NCI-H2196 treated with DMSO at 0.1 percent for 48 hours (cell line): ENCODE results near the gene RBBP8NL.

ENCODE experiments used
- DNase-seq: peaks from one replicate; lab custom pipeline; 2025; ENCODE audit not compliant: unreplicated experiment; lab: John Stamatoyannopoulos, UW

RBBP8NL gene

GRCh38 chr20:62408640-62409039 lies 18.7 kb downstream of the RBBP8NL start:
- DNase-seq: no peak

- no peak for DNase-seq
These were observed 19.3 kb downstream of the RBBP8NL start for GRCh38 chr20:62408055-62408454.

DNA sequence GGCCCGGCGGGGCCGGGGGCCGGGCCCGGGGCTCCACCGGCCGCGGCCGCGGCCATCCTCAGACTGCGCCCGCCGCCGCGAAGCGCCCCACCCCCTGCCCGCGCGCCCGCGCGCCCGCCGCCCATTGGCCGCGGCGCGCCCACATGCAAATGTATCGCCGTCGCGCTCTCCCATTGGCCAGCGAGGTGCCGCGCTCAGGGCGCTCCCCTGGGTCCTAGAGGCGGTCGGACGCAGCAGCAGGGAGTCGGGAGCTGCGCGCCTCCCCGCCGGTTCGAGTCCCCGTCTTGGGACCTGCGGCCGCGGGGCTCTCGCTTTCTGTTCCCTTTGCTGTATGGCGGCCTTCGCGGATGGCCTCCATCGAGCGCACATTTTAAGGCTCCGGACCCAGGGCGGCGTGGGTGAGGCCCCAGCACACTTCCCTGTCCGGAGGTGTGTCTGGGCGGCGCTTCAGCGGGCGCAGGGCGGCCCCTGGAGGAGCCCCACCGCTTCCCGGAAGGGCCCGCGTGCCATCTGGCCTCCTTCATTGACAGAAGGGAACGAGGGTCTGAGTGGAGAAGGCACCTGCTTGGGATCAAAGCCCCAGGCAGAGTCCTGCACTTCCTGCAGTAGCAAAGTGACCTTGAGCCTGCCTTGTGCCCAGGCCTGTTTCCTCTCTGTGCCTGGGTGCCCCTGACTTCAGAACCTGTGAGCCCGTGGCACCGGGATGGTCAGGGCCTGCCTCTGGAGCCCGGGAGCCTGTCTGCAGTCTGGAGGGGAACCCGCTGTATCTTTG lies 19.9 kb downstream of the RBBP8NL start, which contains the start of gene CABLES2:
TSS of gene CABLES2 (minus strand) at position 65 of the 772 bp plus-strand sequence. CDS start at position 56, 9 bp downstream.
- DNase-seq: peak; percentile 86

- DNase-seq: no peak
These were observed 20.6 kb downstream of the RBBP8NL start for GRCh38 chr20:62406635-62407176.

- DNase-seq: no peak
These were observed 21.3 kb downstream of the RBBP8NL start for GRCh38 chr20:62405981-62406513.

- peak; percentile 30 for DNase-seq
These were observed 22.0 kb downstream of the RBBP8NL start for GRCh38 chr20:62405108-62405980.

- DNase-seq: no peak
These were observed 22.6 kb downstream of the RBBP8NL start for GRCh38 chr20:62404761-62405107.

- DNase-seq: no peak
These were observed 23.1 kb downstream of the RBBP8NL start for GRCh38 chr20:62404112-62404665.

- no peak for DNase-seq
These were observed 24.0 kb downstream of the RBBP8NL start for GRCh38 chr20:62403331-62403730.

DNA sequence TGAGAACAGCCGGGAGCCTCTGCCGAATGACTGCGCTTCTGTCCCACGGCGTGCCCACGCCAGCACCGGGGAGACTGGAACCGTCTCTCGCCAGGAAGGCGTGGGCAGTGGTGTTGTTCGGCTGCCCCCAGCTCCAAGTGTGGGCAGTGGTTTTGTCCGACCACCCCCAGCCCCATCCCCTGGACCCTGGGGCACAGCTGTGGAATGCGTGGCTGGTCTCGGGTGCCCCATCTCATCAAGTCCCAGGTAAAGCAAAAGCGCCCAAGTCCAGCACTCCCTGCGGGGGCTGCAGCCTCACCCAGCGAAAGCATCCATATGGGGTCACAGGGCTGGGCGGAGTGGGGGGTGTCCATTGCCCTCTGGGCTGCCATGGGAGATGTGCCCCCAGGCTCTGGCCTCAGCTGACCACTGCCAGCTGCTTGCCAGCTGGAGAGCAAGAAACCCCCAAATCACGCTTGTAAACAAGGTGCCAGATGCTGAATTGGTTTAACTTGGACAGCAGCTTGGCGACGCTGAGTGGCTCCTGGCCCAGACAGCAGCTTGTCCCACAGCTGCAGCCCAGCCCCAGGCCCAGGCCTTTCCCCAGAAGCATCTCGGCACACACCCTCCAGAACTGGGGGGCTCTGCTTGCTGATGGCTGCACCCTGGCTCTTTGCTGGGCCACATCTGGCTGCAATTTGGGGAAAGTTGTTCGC lies 24.7 kb downstream of the RBBP8NL start:
- no peak for DNase-seq

DNA sequence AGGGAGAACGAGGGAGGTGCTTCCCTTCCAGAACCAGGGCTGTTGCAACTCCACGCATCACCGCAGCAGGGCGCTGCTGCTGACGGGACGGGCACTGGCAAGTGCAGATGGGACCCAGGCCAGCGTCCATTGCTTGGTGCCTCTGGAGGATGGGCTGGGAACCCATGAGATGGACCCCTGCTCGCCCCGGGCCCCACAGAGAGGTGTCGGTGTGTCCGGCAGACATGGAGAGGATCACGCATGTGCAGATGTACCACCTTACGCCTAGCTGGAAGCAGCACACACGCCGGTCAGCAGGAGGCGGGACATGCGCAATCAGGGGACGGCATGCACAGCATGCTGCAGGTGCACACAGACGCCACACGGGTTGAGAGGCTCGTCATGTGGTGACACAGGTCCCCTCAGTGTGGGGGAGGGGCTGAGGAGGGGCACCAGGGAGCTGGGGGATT lies 26.0 kb downstream of the RBBP8NL start:
- DNase-seq: no peak

DNA sequence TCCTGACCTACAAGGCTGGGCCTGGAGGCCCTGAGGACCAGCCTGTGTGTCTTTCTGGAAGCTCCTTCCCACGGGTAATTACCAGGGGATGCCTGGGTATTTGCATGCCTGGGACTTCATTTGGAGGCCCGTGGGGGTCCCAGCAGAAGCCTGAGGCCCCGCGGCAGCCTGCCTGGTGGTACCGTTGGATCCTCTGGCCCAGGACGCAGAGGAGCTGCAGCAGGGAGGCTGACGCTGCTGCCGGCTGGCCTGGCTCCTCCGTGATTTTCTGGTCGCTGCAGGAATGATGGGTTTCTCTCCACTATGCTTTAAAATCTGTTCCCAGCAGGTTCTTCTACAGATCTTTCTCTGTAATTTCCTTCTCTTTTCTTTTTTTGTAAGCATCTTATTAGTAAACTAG lies 26.8 kb downstream of the RBBP8NL start:
- DNase-seq: no peak

DNA sequence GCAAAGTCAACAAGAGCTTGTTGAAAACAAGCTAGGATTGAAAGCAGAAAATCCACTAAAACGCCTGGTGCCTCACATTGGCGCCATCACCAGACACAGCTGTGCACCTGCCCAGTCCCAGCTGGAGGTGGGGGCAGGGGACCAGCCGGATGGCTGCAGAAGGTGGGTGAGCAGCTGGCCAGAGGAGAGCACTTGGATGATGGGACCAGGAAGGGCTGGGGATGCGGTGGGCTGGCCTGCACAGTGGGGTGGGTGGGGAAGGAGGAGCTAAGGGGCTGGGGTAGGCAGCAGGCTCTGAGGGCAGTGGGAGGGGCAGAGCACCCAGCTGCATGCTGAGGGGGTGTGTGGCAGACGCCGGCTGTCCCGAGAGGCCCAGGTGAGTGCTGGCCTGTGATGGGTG lies 27.3 kb downstream of the RBBP8NL start:
- peak; percentile 44 for DNase-seq

DNA sequence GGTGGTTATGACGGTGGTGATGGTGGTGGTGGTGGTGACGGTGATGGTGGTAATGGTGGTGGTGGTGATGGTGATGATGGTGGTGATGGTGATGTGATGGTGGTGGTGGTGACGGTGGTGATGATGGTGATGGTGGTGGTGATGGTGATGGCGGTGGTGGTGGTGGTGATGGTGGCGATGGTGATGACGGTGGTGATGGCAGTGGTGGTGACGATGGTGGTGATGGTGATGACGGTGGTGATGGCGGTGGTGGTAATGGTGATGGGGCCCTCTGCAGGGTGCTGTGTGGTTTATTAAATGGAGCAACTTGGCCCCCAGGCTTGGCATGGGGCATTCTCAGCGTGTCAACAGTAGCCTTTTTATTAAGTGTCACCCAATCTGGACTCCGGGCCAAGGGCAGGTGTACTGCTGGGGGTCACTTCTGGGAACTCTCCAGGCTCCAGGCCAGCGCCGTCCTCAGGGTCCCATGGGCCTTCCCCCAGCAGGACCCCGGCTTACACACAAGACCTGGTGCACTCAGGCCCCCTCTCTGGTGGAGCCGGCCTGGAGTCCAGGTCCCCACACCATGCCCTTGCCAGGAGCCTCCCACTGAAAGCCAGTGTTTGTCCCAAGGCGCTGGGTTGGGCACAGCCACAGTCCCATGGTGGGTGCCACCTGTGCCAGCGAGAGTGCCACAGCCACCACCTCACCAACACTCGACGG lies 29.1 kb downstream of the RBBP8NL start:
- DNase-seq: no peak

- no peak for DNase-seq
These were observed 30.7 kb downstream of the RBBP8NL start for GRCh38 chr20:62396367-62397239.

GRCh38 chr20:62395311-62396242 lies 31.8 kb downstream of the RBBP8NL start:
- DNase-seq: no peak

- no peak for DNase-seq
These were observed 32.8 kb downstream of the RBBP8NL start for GRCh38 chr20:62394248-62395245.
